Transverse colon (tissue), 4 donors: ENCODE results near the gene LMF1.

Source experiments
- EP300 ChIP-seq: sonication (generic); formaldehyde crosslinking; IDR thresholded peaks from one replicate; pipeline ENCODE4 v1.6.1; 2017; ENCODE audit warnings: antibody characterized with exemption, low read depth
- POLR2A ChIP-seq: fragments of 450-650 bp; IDR thresholded peaks from one replicate; pipeline ENCODE4 v1.6.1; 2016; ENCODE audit warnings: antibody characterized with exemption, mild to moderate bottlenecking, moderate library complexity
- POLR2AphosphoS5 ChIP-seq, 3 donors: sonication (generic); formaldehyde crosslinking; IDR thresholded peaks; one replicate each; pipeline ENCODE4 v1.6.1; 2016; ENCODE audit warnings: antibody characterized with exemption in 3 of 3
- TF ChIP-seq, protein P1 (sequence below), 5 experiments: fragments of 200-600 bp in 3 of 5; fragments of 450-650 bp in 2 of 5; sonication (generic) in 3 of 5; IDR thresholded peaks; 1 replicate in 2 of 5; 2 replicates in 3 of 5; pipeline ENCODE4 v1.5.1; 2016 to 2017; ENCODE audit warnings: antibody characterized with exemption in 5 of 5, inconsistent platforms in 3 of 5, mild to moderate bottlenecking in 2 of 5, moderate library complexity in 1 of 5

DNA sequence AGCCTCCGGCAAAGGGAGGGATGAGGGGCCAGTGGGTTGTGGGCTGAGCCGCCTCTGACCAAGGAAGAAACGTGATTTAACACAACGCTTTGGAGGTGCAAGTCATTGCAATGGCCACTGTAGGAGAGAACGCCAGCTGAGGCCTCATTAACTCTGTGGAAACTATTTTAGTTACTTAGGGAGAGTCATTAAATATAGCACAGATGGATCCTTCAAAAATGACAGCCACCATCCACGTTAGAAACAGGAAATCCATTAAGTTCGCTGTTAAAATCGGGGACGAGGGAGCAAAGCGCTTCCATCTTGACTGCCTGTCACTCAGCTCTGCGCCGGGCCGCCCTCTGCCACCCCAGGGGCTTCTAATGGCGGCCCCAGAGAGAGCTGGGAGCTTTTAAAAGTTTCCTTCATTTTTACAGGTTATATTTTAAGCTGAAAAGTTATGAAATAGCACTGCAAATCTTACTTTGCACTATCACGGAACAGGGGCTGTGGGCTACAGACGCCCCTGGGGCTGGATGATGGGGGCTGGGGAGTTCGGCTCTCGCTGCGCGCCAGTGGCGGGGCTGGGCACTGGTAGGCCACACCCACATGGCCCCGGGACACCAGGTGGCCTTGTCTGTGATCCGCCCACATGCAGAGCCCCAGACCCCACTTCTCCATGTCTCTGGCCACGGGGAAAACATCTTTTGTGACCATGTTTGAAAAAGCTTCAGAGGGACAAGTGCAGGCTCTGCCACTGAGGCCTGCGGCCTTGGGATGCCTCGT is 54.6 kb downstream of the LMF1 start:
- TF ChIP-seq POLR2AphosphoS5 (IDR thresholded peaks at IDR 0.05) = no peak
- no peak for TF ChIP-seq POLR2A
- TF ChIP-seq, protein P1, sequence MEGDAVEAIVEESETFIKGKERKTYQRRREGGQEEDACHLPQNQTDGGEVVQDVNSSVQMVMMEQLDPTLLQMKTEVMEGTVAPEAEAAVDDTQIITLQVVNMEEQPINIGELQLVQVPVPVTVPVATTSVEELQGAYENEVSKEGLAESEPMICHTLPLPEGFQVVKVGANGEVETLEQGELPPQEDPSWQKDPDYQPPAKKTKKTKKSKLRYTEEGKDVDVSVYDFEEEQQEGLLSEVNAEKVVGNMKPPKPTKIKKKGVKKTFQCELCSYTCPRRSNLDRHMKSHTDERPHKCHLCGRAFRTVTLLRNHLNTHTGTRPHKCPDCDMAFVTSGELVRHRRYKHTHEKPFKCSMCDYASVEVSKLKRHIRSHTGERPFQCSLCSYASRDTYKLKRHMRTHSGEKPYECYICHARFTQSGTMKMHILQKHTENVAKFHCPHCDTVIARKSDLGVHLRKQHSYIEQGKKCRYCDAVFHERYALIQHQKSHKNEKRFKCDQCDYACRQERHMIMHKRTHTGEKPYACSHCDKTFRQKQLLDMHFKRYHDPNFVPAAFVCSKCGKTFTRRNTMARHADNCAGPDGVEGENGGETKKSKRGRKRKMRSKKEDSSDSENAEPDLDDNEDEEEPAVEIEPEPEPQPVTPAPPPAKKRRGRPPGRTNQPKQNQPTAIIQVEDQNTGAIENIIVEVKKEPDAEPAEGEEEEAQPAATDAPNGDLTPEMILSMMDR (IDR thresholded peaks at IDR 0.05) = no peak
- no peak for TF ChIP-seq EP300
